Mesendoderm (in vitro differentiated cells): Measurements from ENCODE around the gene FAM3D.

Source experiments
- DNase-seq: peaks from one replicate; pipeline ENCODE4 v3.0.0; 2013
- H2AK5ac ChIP-seq: 2 replicates; pipeline ENCODE4 v1.6.1; 2013; ENCODE audit warnings: low read length, inconsistent platforms
- H2BK120ac ChIP-seq: 2 replicates; pipeline ENCODE4 v1.6.1; 2013; ENCODE audit warnings: low read depth, mild to moderate bottlenecking, low read length, moderate library complexity, mixed read lengths
- H2BK15ac ChIP-seq: replicated peaks from 2 replicates; pipeline ENCODE4 v1.6.1; 2013; ENCODE audit warnings: low read depth, mild to moderate bottlenecking, moderate library complexity
- H2BK5ac ChIP-seq: 2 replicates; pipeline ENCODE4 v1.6.1; 2013; ENCODE audit warnings: low read length, inconsistent platforms
- H3K18ac ChIP-seq: 2 replicates; pipeline ENCODE4 v1.6.1; 2013; ENCODE audit warnings: mild to moderate bottlenecking, low read length, mixed read lengths
- H3K23ac ChIP-seq: one replicate; pipeline ENCODE4 v1.6.1; 2013; ENCODE audit warnings: low read length
- H3K27ac ChIP-seq: 2 replicates; pipeline ENCODE4 v1.5.1; 2013; ENCODE audit warnings: low read depth, mild to moderate bottlenecking, inconsistent platforms, low read length, moderate library complexity
- H3K27me3 ChIP-seq: 2 replicates; pipeline ENCODE4 v1.6.1; 2013; ENCODE audit warnings: low read length, control low read depth, mild to moderate bottlenecking, inconsistent platforms; ENCODE audit not compliant: insufficient read depth, poor library complexity
- H3K36me3 ChIP-seq: 2 replicates; pipeline ENCODE4 v1.6.1; 2013; ENCODE audit warnings: low read length, inconsistent platforms; ENCODE audit not compliant: control insufficient read depth, insufficient read depth
- H3K4ac ChIP-seq: one replicate; pipeline ENCODE4 v1.6.1; 2013; ENCODE audit warnings: low read depth, mild to moderate bottlenecking, low read length, moderate library complexity
- H3K4me1 ChIP-seq: 2 replicates; pipeline ENCODE4 v1.6.1; 2013; ENCODE audit warnings: low read depth, low read length, inconsistent platforms; ENCODE audit not compliant: control insufficient read depth
- H3K4me2 ChIP-seq: 2 replicates; pipeline ENCODE4 v1.6.1; 2013; ENCODE audit warnings: low read length
- H3K4me3 ChIP-seq: 2 replicates; pipeline ENCODE4 v1.5.1; 2013; ENCODE audit warnings: mild to moderate bottlenecking, low read length
- H3K56ac ChIP-seq: one replicate; pipeline ENCODE4 v1.6.1; 2013; ENCODE audit warnings: low read length
- H3K79me1 ChIP-seq: 2 replicates; pipeline ENCODE4 v1.6.1; 2013; ENCODE audit warnings: low read length, inconsistent platforms
- H3K79me2 ChIP-seq: 2 replicates; pipeline ENCODE4 v1.6.1; 2013; ENCODE audit warnings: mild to moderate bottlenecking, low read length; ENCODE audit not compliant: control insufficient read depth, insufficient read depth
- H3K9ac ChIP-seq: 2 replicates; pipeline ENCODE4 v1.6.1; 2013; ENCODE audit warnings: low read length, inconsistent platforms
- H4K5ac ChIP-seq: one replicate; pipeline ENCODE4 v1.6.1; 2013; ENCODE audit warnings: low read length
- H4K8ac ChIP-seq: one replicate; pipeline ENCODE4 v1.6.1; 2013; ENCODE audit warnings: low read depth, mild to moderate bottlenecking, control low read depth, low read length, moderate library complexity
- WGBS: extraction: QIAGEN DNeasy Blood & Tissue Kit; methylation state at CpG from one replicate; pipeline ENCODE4 v1.1.7; 2013; ENCODE audit warnings: low lambda C conversion rate, missing lambda C conversion rate; ENCODE audit not compliant: insufficient coverage; ENCODE audit errors: extremely low coverage; 5-methylcytosine and 5-hydroxymethylcytosine counted together

Gene FAM3D

DNA sequence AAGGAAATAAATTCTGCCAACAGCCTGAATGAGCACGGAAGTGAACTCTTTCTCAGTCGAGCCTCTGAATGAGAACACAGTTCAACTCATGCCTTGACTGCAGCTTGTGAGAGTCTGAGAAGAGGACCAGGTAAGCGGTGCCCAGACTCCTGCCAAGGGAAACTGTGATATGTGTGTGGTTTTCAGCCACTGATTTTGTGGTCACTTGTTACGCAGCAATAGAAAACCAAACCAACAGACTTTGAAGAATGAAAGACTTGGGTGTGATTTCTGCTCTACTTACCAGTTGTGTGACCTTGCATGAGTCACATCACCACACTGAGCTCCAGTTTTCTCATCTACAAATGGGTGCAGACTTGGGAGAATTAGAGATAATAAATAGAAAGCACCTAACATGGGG, 58.8 kb downstream of the FAM3D start:
- H3K4me2 ChIP-seq = no peak overlapping the region
- no peak overlapping the region for H3K9ac ChIP-seq
- H3K36me3 ChIP-seq = no peaks in the 10 kb centered on the region
- no peak overlapping the region for H3K4ac ChIP-seq
- no peak overlapping the region for H4K8ac ChIP-seq
- H3K79me1 ChIP-seq = no peaks in the 10 kb centered on the region
- H3K4me1 ChIP-seq = no peaks in the 10 kb centered on the region
- no peak overlapping the region for H3K18ac ChIP-seq
- no peak overlapping the region for H3K23ac ChIP-seq
- no peak overlapping the region for H2BK15ac ChIP-seq
- H3K27ac ChIP-seq = no peak overlapping the region
- no CpG with 5 or more reads among the region's 4 CpGs for WGBS
- no peak for DNase-seq
- no peaks in the 10 kb centered on the region for H3K27me3 ChIP-seq
- no peak overlapping the region for H2AK5ac ChIP-seq
- no peaks in the 10 kb centered on the region for H3K79me2 ChIP-seq
- no peak overlapping the region for H2BK5ac ChIP-seq
- H2BK120ac ChIP-seq = no peak overlapping the region
- H4K5ac ChIP-seq = no peak overlapping the region
- no peak overlapping the region for H3K56ac ChIP-seq
- H3K4me3 ChIP-seq = no peak overlapping the region

DNA sequence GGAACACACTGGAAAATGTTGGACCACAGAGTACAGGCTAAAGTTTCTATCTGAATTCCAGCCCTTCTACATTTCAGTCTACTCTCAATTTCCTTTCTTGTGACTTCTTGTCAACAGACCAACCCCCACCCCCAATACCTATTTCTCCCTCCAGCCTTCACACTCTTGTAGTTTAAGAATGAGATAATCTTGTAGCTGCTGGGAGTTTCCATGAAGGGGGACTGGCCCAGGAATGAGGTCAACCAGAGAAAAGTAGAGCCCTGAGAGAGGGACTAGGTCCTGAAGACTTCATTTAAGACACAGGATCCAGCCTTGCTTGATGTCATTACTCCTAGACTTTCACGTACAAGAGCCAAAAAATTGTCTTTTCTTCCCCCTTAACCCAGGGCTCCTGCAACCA, 59.9 kb downstream of the FAM3D start:
- no peaks in the 10 kb centered on the region for H3K79me2 ChIP-seq
- no peaks in the 10 kb centered on the region for H3K4me1 ChIP-seq
- H3K18ac ChIP-seq = no peak overlapping the region
- no peak overlapping the region for H3K9ac ChIP-seq
- DNase-seq = no peak
- no peak overlapping the region for H3K4ac ChIP-seq
- H4K5ac ChIP-seq = no peak overlapping the region
- no peak overlapping the region for H2BK5ac ChIP-seq
- H3K4me2 ChIP-seq = no peak overlapping the region
- H3K23ac ChIP-seq = no peak overlapping the region
- no CpG with 5 or more reads among the region's 1 CpG for WGBS
- no peaks in the 10 kb centered on the region for H3K79me1 ChIP-seq
- no peaks in the 10 kb centered on the region for H3K36me3 ChIP-seq
- no peaks in the 10 kb centered on the region for H3K27me3 ChIP-seq
- no peak overlapping the region for H2AK5ac ChIP-seq
- H2BK120ac ChIP-seq = no peak overlapping the region
- H4K8ac ChIP-seq = no peak overlapping the region
- H3K4me3 ChIP-seq = no peak overlapping the region
- no peak overlapping the region for H3K56ac ChIP-seq
- H2BK15ac ChIP-seq = no peak overlapping the region
- H3K27ac ChIP-seq = no peak overlapping the region

DNA sequence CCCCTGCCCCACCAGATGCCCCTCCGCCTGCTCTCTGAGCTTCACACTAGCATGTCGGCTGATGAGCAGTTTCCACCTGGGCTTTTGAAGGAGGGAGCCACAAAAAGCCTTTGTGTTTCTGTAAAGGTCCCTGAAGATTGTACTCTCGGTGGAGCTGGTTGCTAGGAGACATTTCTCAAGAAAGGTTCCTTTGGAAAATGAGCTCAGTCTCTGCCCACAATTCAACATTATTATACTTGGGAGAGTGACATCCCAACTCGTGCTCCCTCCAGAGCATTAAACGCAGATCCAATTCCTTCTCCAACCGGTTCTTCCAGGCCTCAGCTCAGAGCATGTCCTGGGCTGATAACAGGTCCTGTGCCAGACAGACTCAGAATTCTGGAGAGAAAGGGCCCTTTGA, 62.5 kb downstream of the FAM3D start:
- Histone ChIP-seq H3K23ac (no peak overlapping the region), H2BK15ac (no peak overlapping the region), H3K27ac (no peak overlapping the region), H2BK120ac (no peak overlapping the region), H3K27me3 (no peaks in the 10 kb centered on the region), H4K8ac (no peak overlapping the region), H3K4me1 (no peaks in the 10 kb centered on the region), H4K5ac (no peak overlapping the region), H3K56ac (no peak overlapping the region), H3K4me3 (no peak overlapping the region), H3K79me1 (no peaks in the 10 kb centered on the region), H3K79me2 (no peaks in the 10 kb centered on the region), H3K4ac (no peak overlapping the region), H2BK5ac (no peak overlapping the region), H3K4me2 (no peak overlapping the region), H3K36me3 (no peaks in the 10 kb centered on the region), H3K18ac (no peak overlapping the region), H3K9ac (no peak overlapping the region), H2AK5ac (no peak overlapping the region)
- no peak for DNase-seq
- WGBS = no CpG with 5 or more reads among the region's 6 CpGs

DNA sequence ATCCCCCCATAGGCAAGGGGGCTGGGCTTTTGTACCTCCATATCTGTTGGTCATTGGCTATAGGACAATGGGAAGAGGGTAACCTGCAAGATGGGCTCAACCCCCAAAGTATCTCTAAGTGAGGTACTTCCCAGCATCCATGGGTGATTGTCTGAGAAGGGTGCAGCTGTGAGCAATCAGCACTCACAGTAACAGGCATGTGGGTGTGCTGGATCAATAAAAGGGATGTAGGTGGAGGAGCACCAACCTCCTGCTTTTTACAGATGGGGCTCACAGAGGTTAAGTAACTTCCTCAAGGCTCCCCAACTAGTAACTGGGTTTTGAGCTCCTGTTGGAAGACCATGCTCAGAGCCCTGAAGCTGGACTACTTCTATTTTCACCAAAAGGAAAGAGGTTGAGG, 63.0 kb downstream of the FAM3D start:
- Histone ChIP-seq H3K79me2 (no peaks in the 10 kb centered on the region), H3K18ac (no peak overlapping the region)

DNA sequence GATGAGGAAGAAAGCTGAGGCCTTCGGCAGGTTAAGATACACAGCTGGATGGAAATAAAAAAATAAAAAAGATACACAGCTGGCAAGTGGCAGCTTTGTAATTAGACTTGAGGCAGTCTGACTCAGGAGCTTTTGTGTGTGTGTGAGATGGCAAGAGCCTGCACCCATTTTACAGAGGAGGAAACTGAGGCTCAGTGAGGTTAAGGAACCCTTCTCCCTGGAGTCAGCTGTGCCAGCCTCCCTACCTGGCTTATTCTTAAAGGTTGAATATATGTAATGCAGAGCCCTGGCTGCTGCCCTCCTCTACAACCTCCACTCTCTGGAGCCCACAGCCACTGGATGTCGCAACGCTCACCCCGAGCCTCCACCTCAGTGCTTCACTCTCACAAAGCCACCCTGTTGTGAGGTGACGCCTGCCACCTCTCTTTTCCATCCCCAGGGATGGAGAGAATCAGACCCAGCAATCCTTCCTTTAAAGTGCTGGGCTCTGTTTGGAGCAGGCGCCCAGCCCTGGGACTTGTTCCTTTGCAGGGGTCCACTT, 68.7 kb downstream of the FAM3D start:
- Histone ChIP-seq H4K8ac (no peak overlapping the region), H2BK120ac (no peak overlapping the region), H3K23ac (no peak overlapping the region), H3K4ac (no peak overlapping the region), H3K4me3 (no peak overlapping the region), H3K36me3 (no peaks in the 10 kb centered on the region), H3K4me1 (no peaks in the 10 kb centered on the region), H3K9ac (no peak overlapping the region), H3K79me1 (no peaks in the 10 kb centered on the region), H3K27me3 (no peaks in the 10 kb centered on the region), H3K56ac (no peak overlapping the region), H3K79me2 (no peaks in the 10 kb centered on the region), H2AK5ac (no peak overlapping the region), H2BK15ac (no peak overlapping the region), H2BK5ac (no peak overlapping the region), H3K27ac (no peak overlapping the region), H4K5ac (no peak overlapping the region), H3K4me2 (no peak overlapping the region), H3K18ac (no peak overlapping the region)
- no peak for DNase-seq
- WGBS = no CpG with 5 or more reads among the region's 6 CpGs

More for the DNA sequence above, 63.0 kb downstream of the FAM3D start:
- no peak overlapping the region for H3K56ac ChIP-seq
- H2AK5ac ChIP-seq = no peak overlapping the region
- H3K27ac ChIP-seq = no peak overlapping the region
- no peak overlapping the region for H3K4ac ChIP-seq
- no peak overlapping the region for H4K8ac ChIP-seq
- H3K36me3 ChIP-seq = no peaks in the 10 kb centered on the region
- no peak overlapping the region for H2BK5ac ChIP-seq
- H2BK15ac ChIP-seq = no peak overlapping the region
- H3K79me1 ChIP-seq = no peaks in the 10 kb centered on the region
- DNase-seq = no peak
- no peaks in the 10 kb centered on the region for H3K27me3 ChIP-seq
- no peak overlapping the region for H2BK120ac ChIP-seq
- no peaks in the 10 kb centered on the region for H3K4me1 ChIP-seq
- no peak overlapping the region for H3K4me2 ChIP-seq
- no peak overlapping the region for H4K5ac ChIP-seq
- no peak overlapping the region for H3K9ac ChIP-seq
- no peak overlapping the region for H3K23ac ChIP-seq
- no peak overlapping the region for H3K4me3 ChIP-seq

DNA sequence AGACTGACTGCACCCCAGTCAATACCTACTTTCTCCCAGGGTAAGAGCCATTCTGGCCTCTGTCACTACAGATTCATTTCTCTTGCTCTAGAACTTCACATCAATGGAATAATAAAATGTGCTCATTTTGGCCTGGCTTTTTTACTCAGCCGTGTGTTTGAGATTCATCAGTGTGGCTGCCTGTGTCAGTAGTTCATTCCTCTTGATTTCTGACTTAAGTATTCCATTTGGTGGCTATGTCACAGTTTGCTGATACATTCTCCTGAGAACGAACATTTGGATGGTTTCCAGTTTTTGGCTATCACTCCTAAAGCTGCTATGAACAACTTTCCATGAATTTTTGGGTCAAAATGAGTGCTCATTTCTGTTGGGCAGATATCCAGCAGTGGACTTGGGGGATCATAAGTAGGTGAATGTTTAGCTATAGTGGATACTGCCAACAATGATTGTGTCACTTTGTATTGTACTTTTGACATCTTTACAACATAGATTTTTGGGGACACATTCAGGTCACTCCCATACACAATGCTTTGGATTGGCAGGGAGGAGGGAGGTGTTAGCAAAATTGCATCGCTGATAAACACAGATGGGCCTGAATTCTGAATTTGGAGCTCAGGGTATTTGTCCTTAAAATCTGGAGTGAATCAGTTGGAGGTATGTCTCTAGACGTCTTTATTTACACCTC, 69.6 kb downstream of the FAM3D start:
- H2BK120ac ChIP-seq = no peak overlapping the region
- no peaks in the 10 kb centered on the region for H3K79me1 ChIP-seq
- H2AK5ac ChIP-seq = no peak overlapping the region
- no peaks in the 10 kb centered on the region for H3K79me2 ChIP-seq
- H3K18ac ChIP-seq = no peak overlapping the region
- no peak for DNase-seq
- H2BK5ac ChIP-seq = no peak overlapping the region
- H3K4me2 ChIP-seq = no peak overlapping the region
- no peaks in the 10 kb centered on the region for H3K4me1 ChIP-seq
- H4K5ac ChIP-seq = no peak overlapping the region
- WGBS = no CpG with 5 or more reads among the region's 4 CpGs
- H3K4ac ChIP-seq = no peak overlapping the region
- no peak overlapping the region for H3K9ac ChIP-seq
- H3K36me3 ChIP-seq = no peaks in the 10 kb centered on the region
- no peak overlapping the region for H3K56ac ChIP-seq
- no peak overlapping the region for H3K23ac ChIP-seq
- H2BK15ac ChIP-seq = no peak overlapping the region
- no peak overlapping the region for H3K27ac ChIP-seq
- H3K27me3 ChIP-seq = no peaks in the 10 kb centered on the region
- no peak overlapping the region for H3K4me3 ChIP-seq
- H4K8ac ChIP-seq = no peak overlapping the region
